ENCODE measurements around the gene RAI2.
"Not testable (repeated sequence)": the region's sequence is repeated elsewhere in the genome, so short reads cannot be mapped to it uniquely, and the experiment has no call there.

Gene RAI2

GRCh38 chrX:17805120-17805519 lies 56.0 kb downstream of the RAI2 start:
- no peaks in the 10 kb centered on the region for H3K27me3 ChIP-seq (ENCODE audit: control insufficient read depth, insufficient read depth, low read length)
- H3K9ac ChIP-seq (ENCODE audit: low read depth, low read length), result no peak overlapping the region
- H3K4me3 ChIP-seq (ENCODE audit: low read depth, low read length), result no peak overlapping the region

DNA sequence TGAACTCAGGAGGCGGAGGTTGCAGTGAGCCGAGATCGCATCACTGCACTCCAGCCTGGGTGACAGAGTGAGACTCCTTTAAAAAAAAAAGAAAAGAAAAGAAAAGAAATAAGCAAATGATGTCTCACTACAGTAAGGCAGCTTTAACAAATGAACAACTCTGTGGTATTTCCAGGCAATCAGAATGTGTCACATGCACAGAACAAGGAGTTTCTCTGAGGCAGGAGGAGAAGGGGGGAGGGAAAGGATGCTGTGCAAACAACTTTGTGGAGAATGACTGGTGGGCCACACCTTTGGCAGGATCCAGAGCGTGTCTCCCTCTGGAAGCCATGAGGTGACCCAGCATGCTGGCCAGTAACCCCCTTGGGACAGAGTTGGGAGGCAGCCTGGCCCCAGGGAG lies 57.6 kb downstream of the RAI2 start:
- H3K36me3 ChIP-seq (ENCODE audit: control insufficient read depth, insufficient read depth, low read length), result no peaks in the 10 kb centered on the region
- no peaks in the 10 kb centered on the region for H3K9me3 ChIP-seq (ENCODE audit: control insufficient read depth, insufficient read depth, low read length)
- H3K4me1 ChIP-seq (ENCODE audit: control insufficient read depth, insufficient read depth, low read length), result no peaks in the 10 kb centered on the region
- H3K4me3 ChIP-seq (ENCODE audit: low read depth, low read length), result no peak overlapping the region
- no peaks in the 10 kb centered on the region for H3K27me3 ChIP-seq (ENCODE audit: control insufficient read depth, insufficient read depth, low read length)
- H3K9ac ChIP-seq (ENCODE audit: low read depth, low read length), result no peak overlapping the region

More at GRCh38 chrX:17805120-17805519, 56.0 kb downstream of the RAI2 start:
- no peaks in the 10 kb centered on the region for H3K9me3 ChIP-seq (ENCODE audit: control insufficient read depth, insufficient read depth, low read length)
- H3K4me1 ChIP-seq (ENCODE audit: control insufficient read depth, insufficient read depth, low read length), result no peaks in the 10 kb centered on the region
- H3K36me3 ChIP-seq (ENCODE audit: control insufficient read depth, insufficient read depth, low read length), result no peaks in the 10 kb centered on the region

DNA sequence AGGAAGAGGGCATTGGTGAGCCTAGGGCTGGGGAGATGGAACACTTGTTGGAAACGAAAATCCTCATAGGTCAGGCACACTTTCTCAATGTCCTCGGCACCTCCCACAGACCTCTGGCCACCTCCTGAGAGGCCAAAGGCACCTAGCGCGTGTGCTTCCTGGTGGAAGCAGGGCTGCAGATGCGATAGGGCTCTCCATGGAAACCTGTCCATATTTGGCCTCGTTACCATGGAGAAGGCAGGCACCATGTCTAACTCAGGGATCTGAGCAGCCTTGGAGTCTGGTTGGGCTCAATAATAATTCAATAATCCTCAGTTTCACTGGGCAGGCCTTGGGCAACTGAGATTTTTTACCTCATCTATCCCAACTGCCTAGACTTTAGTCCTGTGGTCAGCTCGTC lies 58.3 kb downstream of the RAI2 start:
- Histone ChIP-seq H3K4me1 (ENCODE audit: control insufficient read depth, insufficient read depth, low read length) (no peaks in the 10 kb centered on the region), H3K9ac (ENCODE audit: low read depth, low read length) (no peak overlapping the region), H3K27me3 (ENCODE audit: control insufficient read depth, insufficient read depth, low read length) (no peaks in the 10 kb centered on the region), H3K36me3 (ENCODE audit: control insufficient read depth, insufficient read depth, low read length) (no peaks in the 10 kb centered on the region), H3K4me3 (ENCODE audit: low read depth, low read length) (no peak overlapping the region), H3K9me3 (ENCODE audit: control insufficient read depth, insufficient read depth, low read length) (no peaks in the 10 kb centered on the region)

- Histone ChIP-seq H3K4me3 (ENCODE audit: low read depth, low read length) (no peak overlapping the region), H3K4me1 (ENCODE audit: control insufficient read depth, insufficient read depth, low read length) (no peaks in the 10 kb centered on the region), H3K9ac (ENCODE audit: low read depth, low read length) (no peak overlapping the region), H3K36me3 (ENCODE audit: control insufficient read depth, insufficient read depth, low read length) (no peaks in the 10 kb centered on the region), H3K27me3 (ENCODE audit: control insufficient read depth, insufficient read depth, low read length) (no peaks in the 10 kb centered on the region), H3K9me3 (ENCODE audit: control insufficient read depth, insufficient read depth, low read length) (no peaks in the 10 kb centered on the region)
Measured at GRCh38 chrX:17801431-17801830, 59.7 kb downstream of the RAI2 start.

- Histone ChIP-seq H3K36me3 (ENCODE audit: control insufficient read depth, insufficient read depth, low read length) (no peaks in the 10 kb centered on the region), H3K4me3 (ENCODE audit: low read depth, low read length) (no peak overlapping the region), H3K4me1 (ENCODE audit: control insufficient read depth, insufficient read depth, low read length) (no peaks in the 10 kb centered on the region), H3K9ac (ENCODE audit: low read depth, low read length) (no peak overlapping the region), H3K9me3 (ENCODE audit: control insufficient read depth, insufficient read depth, low read length) (no peaks in the 10 kb centered on the region), H3K27me3 (ENCODE audit: control insufficient read depth, insufficient read depth, low read length) (no peaks in the 10 kb centered on the region)
Measured at GRCh38 chrX:17798921-17799320, 62.2 kb downstream of the RAI2 start.

GRCh38 chrX:17792826-17793225 lies 68.3 kb downstream of the RAI2 start:
- H3K4me1 ChIP-seq (ENCODE audit: control insufficient read depth, insufficient read depth, low read length), result no peaks in the 10 kb centered on the region
- H3K36me3 ChIP-seq (ENCODE audit: control insufficient read depth, insufficient read depth, low read length), result no peaks in the 10 kb centered on the region
- no peaks in the 10 kb centered on the region for H3K27me3 ChIP-seq (ENCODE audit: control insufficient read depth, insufficient read depth, low read length)
- no peaks in the 10 kb centered on the region for H3K9me3 ChIP-seq (ENCODE audit: control insufficient read depth, insufficient read depth, low read length)
- H3K4me3 ChIP-seq (ENCODE audit: low read depth, low read length), result no peak overlapping the region
- no peak overlapping the region for H3K9ac ChIP-seq (ENCODE audit: low read depth, low read length)

GRCh38 chrX:17788956-17789562 lies 72.0 kb downstream of the RAI2 start:
- Histone ChIP-seq H3K9me3 (ENCODE audit: control insufficient read depth, insufficient read depth, low read length) (no peaks in the 10 kb centered on the region), H3K4me1 (ENCODE audit: control insufficient read depth, insufficient read depth, low read length) (no peaks in the 10 kb centered on the region), H3K4me3 (ENCODE audit: low read depth, low read length) (no peak overlapping the region), H3K27me3 (ENCODE audit: control insufficient read depth, insufficient read depth, low read length) (no peaks in the 10 kb centered on the region), H3K36me3 (ENCODE audit: control insufficient read depth, insufficient read depth, low read length) (no peaks in the 10 kb centered on the region), H3K9ac (ENCODE audit: low read depth, low read length) (no peak overlapping the region)

DNA sequence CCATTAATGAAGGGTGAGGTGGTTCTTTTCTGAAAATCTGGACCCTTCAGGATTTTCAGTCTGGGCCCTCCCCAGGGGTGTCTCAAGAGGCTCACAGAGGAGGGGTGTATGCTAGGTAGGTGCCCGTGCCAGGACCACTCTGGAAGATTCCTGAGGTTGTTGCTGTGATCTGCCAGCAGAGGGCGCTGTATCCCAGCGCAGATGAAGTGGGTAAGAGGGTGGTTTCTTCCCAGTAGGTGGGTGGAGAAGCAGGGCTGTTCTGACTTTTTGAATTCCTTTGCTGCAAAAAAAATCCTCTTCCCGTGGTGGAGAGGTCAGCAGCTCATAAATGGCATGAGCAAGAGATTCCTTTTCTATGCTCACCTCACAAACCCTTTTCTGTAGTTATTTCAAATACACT lies 72.7 kb downstream of the RAI2 start:
- H3K9ac ChIP-seq (ENCODE audit: low read depth, low read length), result no peak overlapping the region
- H3K4me1 ChIP-seq (ENCODE audit: control insufficient read depth, insufficient read depth, low read length), result no peaks in the 10 kb centered on the region
- H3K27me3 ChIP-seq (ENCODE audit: control insufficient read depth, insufficient read depth, low read length), result no peaks in the 10 kb centered on the region
- H3K9me3 ChIP-seq (ENCODE audit: control insufficient read depth, insufficient read depth, low read length), result no peaks in the 10 kb centered on the region
- H3K4me3 ChIP-seq (ENCODE audit: low read depth, low read length), result no peak overlapping the region
- H3K36me3 ChIP-seq (ENCODE audit: control insufficient read depth, insufficient read depth, low read length), result no peaks in the 10 kb centered on the region

DNA sequence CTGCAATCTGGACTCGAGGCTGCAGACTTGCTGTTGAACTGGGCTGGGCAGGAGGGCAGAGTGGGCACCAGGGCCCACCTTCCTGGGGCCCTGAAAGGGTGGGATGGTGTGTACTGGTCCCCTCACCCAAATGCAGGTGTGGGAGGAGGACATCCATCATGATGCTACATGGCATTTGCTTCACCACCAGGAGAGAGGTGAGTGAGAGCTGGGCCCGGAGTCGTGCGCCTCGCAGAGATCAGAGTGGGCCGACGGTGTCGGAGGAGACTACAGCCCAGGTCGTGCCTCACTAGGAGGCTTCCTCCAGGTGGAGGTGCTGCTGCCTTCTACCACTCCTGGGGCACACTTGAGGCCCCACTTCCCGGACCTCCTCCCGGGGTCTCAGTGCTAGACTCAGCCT lies 73.5 kb downstream of the RAI2 start:
- Histone ChIP-seq H3K4me1 (ENCODE audit: control insufficient read depth, insufficient read depth, low read length) (no peaks in the 10 kb centered on the region), H3K9ac (ENCODE audit: low read depth, low read length) (no peak overlapping the region), H3K4me3 (ENCODE audit: low read depth, low read length) (peak overlapping the region; percentile 41), H3K27me3 (ENCODE audit: control insufficient read depth, insufficient read depth, low read length) (no peaks in the 10 kb centered on the region), H3K9me3 (ENCODE audit: control insufficient read depth, insufficient read depth, low read length) (no peaks in the 10 kb centered on the region), H3K36me3 (ENCODE audit: control insufficient read depth, insufficient read depth, low read length) (no peaks in the 10 kb centered on the region)

- H3K4me3 ChIP-seq (ENCODE audit: low read depth, low read length), result peak overlapping the region; percentile 41
- not testable (repeated sequence) for H3K36me3 ChIP-seq (ENCODE audit: control insufficient read depth, insufficient read depth, low read length); H3K27me3 ChIP-seq (ENCODE audit: control insufficient read depth, insufficient read depth, low read length); H3K9me3 ChIP-seq (ENCODE audit: control insufficient read depth, insufficient read depth, low read length); H3K4me1 ChIP-seq (ENCODE audit: control insufficient read depth, insufficient read depth, low read length); H3K9ac ChIP-seq (ENCODE audit: low read depth, low read length)
Measured at GRCh38 chrX:17786554-17787347, 74.3 kb downstream of the RAI2 start.

GRCh38 chrX:17779434-17779833 lies 81.7 kb downstream of the RAI2 start:
- Histone ChIP-seq H3K4me1 (ENCODE audit: control insufficient read depth, insufficient read depth, low read length) (peaks cover 5% of the 10 kb centered on the region), H3K9me3 (ENCODE audit: control insufficient read depth, insufficient read depth, low read length) (no peaks in the 10 kb centered on the region), H3K36me3 (ENCODE audit: control insufficient read depth, insufficient read depth, low read length) (no peaks in the 10 kb centered on the region), H3K4me3 (ENCODE audit: low read depth, low read length) (no peak overlapping the region), H3K27me3 (ENCODE audit: control insufficient read depth, insufficient read depth, low read length) (peaks cover under 1% of the 10 kb centered on the region), H3K9ac (ENCODE audit: low read depth, low read length) (no peak overlapping the region)

GRCh38 chrX:17778997-17779396 lies 82.1 kb downstream of the RAI2 start:
- H3K9ac ChIP-seq (ENCODE audit: low read depth, low read length), result no peak overlapping the region
- H3K9me3 ChIP-seq (ENCODE audit: control insufficient read depth, insufficient read depth, low read length), result no peaks in the 10 kb centered on the region
- H3K27me3 ChIP-seq (ENCODE audit: control insufficient read depth, insufficient read depth, low read length), result peaks cover 5% of the 10 kb centered on the region
- H3K4me3 ChIP-seq (ENCODE audit: low read depth, low read length), result no peak overlapping the region
- H3K4me1 ChIP-seq (ENCODE audit: control insufficient read depth, insufficient read depth, low read length), result peaks cover 5% of the 10 kb centered on the region
- no peaks in the 10 kb centered on the region for H3K36me3 ChIP-seq (ENCODE audit: control insufficient read depth, insufficient read depth, low read length)

Measured in iPS-15b (cell line).